ENCODE data around the gene C2CD2.

DNA sequence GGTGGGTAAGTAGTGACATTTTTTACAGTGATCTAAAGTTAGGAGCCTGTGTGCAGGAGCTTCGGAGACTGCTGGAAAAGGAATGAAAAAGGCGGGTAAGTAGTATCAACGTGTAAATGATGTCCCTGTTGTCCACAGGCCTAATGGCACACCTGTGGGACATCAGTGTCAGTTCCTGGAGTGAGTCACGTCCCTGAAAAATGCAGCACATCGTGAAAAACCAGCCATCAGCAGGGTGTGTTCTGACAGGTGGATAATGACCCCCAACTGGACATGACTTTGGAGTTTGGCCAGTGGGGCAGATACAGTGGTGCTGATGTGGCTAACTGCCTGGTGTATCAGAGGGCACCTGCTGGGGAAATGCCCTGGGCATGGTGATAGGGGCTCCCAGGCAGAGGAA is 62.7 kb downstream of the C2CD2 start:
- TF ChIP-seq, protein P1, sequence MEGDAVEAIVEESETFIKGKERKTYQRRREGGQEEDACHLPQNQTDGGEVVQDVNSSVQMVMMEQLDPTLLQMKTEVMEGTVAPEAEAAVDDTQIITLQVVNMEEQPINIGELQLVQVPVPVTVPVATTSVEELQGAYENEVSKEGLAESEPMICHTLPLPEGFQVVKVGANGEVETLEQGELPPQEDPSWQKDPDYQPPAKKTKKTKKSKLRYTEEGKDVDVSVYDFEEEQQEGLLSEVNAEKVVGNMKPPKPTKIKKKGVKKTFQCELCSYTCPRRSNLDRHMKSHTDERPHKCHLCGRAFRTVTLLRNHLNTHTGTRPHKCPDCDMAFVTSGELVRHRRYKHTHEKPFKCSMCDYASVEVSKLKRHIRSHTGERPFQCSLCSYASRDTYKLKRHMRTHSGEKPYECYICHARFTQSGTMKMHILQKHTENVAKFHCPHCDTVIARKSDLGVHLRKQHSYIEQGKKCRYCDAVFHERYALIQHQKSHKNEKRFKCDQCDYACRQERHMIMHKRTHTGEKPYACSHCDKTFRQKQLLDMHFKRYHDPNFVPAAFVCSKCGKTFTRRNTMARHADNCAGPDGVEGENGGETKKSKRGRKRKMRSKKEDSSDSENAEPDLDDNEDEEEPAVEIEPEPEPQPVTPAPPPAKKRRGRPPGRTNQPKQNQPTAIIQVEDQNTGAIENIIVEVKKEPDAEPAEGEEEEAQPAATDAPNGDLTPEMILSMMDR (IDR thresholded peaks at IDR 0.05): no peak
- TF ChIP-seq POLR2A (IDR thresholded peaks at IDR 0.05) (no peak), POLR2AphosphoS5 (IDR thresholded peaks at IDR 0.05) (no peak), EP300 (IDR thresholded peaks at IDR 0.05; ENCODE audit: low read depth) (no peak)

Data from transverse colon (tissue), 4 donors.